Suprapubic skin (tissue), 4 donors: ENCODE data around the gene KCNT2. TPM values are rescaled to one million over a fixed set of nuclear protein-coding genes. Genes with fewer than 3 reads are reported as not detected.

Experiments used
- DNase-seq, 2 donors: peaks; one replicate each; pipeline ENCODE4 v3.0.0-alpha.2; 2019; ENCODE audit warnings: low spot score in 2 of 2
- H3K27ac ChIP-seq: fragments of 200-600 bp; sonication (generic); one replicate; pipeline ENCODE4 v1.5.1; 2019
- H3K27me3 ChIP-seq: fragments of 200-600 bp; sonication (generic); one replicate; pipeline ENCODE4 v1.5.1; 2019
- H3K36me3 ChIP-seq: fragments of 200-600 bp; sonication (generic); one replicate; pipeline ENCODE4 v1.5.1; 2019
- H3K4me1 ChIP-seq: fragments of 200-600 bp; sonication (generic); one replicate; pipeline ENCODE4 v1.5.1; 2019
- H3K4me3 ChIP-seq: fragments of 200-600 bp; sonication (generic); one replicate; pipeline ENCODE4 v1.5.1; 2019; ENCODE audit warnings: mild to moderate bottlenecking
- H3K9me3 ChIP-seq: fragments of 200-600 bp; sonication (generic); one replicate; pipeline ENCODE4 v1.5.1; 2019
- EP300 ChIP-seq: sonication (generic); formaldehyde crosslinking; IDR thresholded peaks from one replicate; pipeline ENCODE4 v1.6.1; 2017; ENCODE audit warnings: antibody characterized with exemption
- POLR2A ChIP-seq, 2 donors: fragments of 450-650 bp; IDR thresholded peaks; one replicate each; pipeline ENCODE4 v1.6.1; 2017; ENCODE audit warnings: antibody characterized with exemption in 2 of 2, mild to moderate bottlenecking in 2 of 2, moderate library complexity in 2 of 2
- POLR2AphosphoS5 ChIP-seq, 3 donors: sonication (generic); formaldehyde crosslinking; IDR thresholded peaks; one replicate each; pipeline ENCODE4 v1.6.1; 2017; ENCODE audit warnings: antibody characterized with exemption in 3 of 3
- WGBS: methylation state at CpG from one replicate; pipeline ENCODE4 v1.1.5; 2018; 5-methylcytosine and 5-hydroxymethylcytosine counted together
- total RNA-seq, 4 donors: library from RNA; depleted of rRNA; stranded (reverse); fragments of >200 nt; gene quantifications; one replicate each; pipeline ENCODE4 v1.1.0, GENCODE V29; 2016
- TF ChIP-seq, protein P1 (sequence below), 2 donors: fragments of 200-600 bp in 1 of 2; fragments of 450-650 bp in 1 of 2; sonication (generic) in 1 of 2; IDR thresholded peaks; one replicate each; pipeline ENCODE4 v1.5.1; 2016 to 2019; ENCODE audit warnings: antibody characterized with exemption in 2 of 2, mild to moderate bottlenecking in 1 of 2, moderate library complexity in 1 of 2

The KCNT2 gene
- total RNA-seq, 4 donors from 2014 or later = 0.34 to 2.5 (median 0.34) TPM

DNA sequence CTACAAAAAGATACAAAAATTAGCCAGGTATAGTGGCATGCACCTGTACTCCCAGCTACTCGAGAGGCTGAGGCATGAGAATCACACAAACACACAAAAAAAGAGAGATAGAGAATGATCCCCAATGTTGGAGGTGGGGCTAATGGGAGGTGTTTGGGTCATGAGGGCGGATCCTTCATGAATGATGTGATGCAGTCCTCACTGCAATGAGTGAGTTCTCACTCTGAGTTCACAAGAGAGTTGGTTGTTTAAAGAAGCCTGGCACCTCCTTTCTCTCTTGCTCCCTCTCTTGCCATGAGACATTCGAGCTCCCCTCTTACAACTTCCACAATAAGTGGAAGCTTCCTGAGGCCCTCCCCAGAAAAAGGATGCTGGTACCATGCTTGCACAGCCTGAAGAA is 17.3 kb downstream of the KCNT2 start:
- H3K9me3 ChIP-seq = no peaks in the 10 kb centered on the region
- no peak overlapping the region for H3K4me3 ChIP-seq
- H3K27ac ChIP-seq = no peak overlapping the region
- no peak for DNase-seq
- no peaks in the 10 kb centered on the region for H3K4me1 ChIP-seq
- WGBS = 84% methylated on average over 3 of the region's 3 CpGs
- TF ChIP-seq POLR2AphosphoS5 (IDR thresholded peaks at IDR 0.05) (no peak), POLR2A (IDR thresholded peaks at IDR 0.05) (no peak), EP300 (no peak)
- TF ChIP-seq, protein P1, sequence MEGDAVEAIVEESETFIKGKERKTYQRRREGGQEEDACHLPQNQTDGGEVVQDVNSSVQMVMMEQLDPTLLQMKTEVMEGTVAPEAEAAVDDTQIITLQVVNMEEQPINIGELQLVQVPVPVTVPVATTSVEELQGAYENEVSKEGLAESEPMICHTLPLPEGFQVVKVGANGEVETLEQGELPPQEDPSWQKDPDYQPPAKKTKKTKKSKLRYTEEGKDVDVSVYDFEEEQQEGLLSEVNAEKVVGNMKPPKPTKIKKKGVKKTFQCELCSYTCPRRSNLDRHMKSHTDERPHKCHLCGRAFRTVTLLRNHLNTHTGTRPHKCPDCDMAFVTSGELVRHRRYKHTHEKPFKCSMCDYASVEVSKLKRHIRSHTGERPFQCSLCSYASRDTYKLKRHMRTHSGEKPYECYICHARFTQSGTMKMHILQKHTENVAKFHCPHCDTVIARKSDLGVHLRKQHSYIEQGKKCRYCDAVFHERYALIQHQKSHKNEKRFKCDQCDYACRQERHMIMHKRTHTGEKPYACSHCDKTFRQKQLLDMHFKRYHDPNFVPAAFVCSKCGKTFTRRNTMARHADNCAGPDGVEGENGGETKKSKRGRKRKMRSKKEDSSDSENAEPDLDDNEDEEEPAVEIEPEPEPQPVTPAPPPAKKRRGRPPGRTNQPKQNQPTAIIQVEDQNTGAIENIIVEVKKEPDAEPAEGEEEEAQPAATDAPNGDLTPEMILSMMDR (IDR thresholded peaks at IDR 0.05) = no peak
- H3K27me3 ChIP-seq = no peaks in the 10 kb centered on the region
- no peaks in the 10 kb centered on the region for H3K36me3 ChIP-seq

DNA sequence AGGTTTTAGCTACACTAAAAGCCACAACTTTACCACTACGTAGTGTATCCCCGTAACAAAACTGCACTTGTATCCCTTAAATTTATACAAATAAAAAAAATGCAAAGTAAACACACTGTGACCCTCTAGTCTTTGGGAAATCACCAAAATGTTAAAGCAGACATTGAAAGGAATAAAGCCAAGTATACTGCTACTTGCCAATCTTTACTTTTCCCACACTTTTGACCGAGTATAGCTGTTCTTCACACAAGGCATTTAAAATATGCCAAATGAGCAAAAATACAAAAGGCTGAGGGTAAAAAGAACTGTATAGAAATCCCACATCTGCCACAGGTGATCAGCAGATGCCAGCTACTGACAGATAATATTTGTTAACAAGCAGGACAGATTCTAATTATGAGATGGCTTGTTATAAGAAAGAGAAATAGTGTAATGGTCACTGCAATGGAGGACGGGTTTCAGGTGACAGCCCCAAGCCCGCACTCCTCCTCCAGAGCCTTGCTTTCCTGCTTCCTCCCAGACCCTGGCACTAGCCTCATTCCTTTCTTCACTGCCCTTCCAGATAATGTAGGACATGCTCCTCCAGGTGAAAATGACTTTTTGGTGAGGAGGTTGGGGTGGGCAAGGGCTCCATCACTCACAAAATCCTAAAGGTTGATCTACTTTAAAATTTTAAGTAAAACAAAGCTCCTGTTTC is 18.1 kb downstream of the KCNT2 start:
- H3K27me3 ChIP-seq = no peaks in the 10 kb centered on the region
- no peaks in the 10 kb centered on the region for H3K4me1 ChIP-seq
- no peak for DNase-seq
- H3K27ac ChIP-seq = no peak overlapping the region
- WGBS = 69% methylated on average over 5 of the region's 5 CpGs
- TF ChIP-seq, protein P1 (IDR thresholded peaks at IDR 0.05) = no peak
- TF ChIP-seq EP300 = no peak
- TF ChIP-seq POLR2AphosphoS5 (IDR thresholded peaks at IDR 0.05) = no peak
- TF ChIP-seq POLR2A (IDR thresholded peaks at IDR 0.05) = no peak
- H3K4me3 ChIP-seq = no peak overlapping the region
- H3K36me3 ChIP-seq = no peaks in the 10 kb centered on the region
- H3K9me3 ChIP-seq = no peaks in the 10 kb centered on the region

DNA sequence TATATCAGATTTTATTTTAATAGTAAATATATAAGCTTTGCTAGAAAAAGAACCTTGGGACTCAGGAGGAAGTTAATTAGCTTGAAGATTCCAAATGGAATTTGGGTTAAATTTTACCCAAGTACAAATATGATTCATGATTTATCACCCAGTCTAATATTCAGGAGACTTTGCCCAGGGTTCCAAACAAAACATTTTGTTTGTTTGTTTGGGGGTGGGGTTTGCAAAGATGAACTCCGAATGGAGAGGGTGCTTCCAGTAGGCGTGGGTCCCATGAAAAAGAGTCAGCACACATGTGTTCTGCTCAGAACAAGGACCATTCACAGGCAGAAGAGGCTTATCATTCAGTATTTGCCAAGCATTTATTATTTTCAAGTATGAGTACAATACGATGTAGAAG is 23.5 kb downstream of the KCNT2 start:
- no peak for TF ChIP-seq EP300
- TF ChIP-seq, protein P1 (IDR thresholded peaks at IDR 0.05) = no peak
- no peak for TF ChIP-seq POLR2AphosphoS5 (IDR thresholded peaks at IDR 0.05)
- TF ChIP-seq POLR2A (IDR thresholded peaks at IDR 0.05) = no peak
- Histone ChIP-seq H3K4me3 (no peak overlapping the region), H3K27ac (no peak overlapping the region), H3K4me1 (no peaks in the 10 kb centered on the region), H3K9me3 (no peaks in the 10 kb centered on the region), H3K27me3 (no peaks in the 10 kb centered on the region), H3K36me3 (no peaks in the 10 kb centered on the region)
- DNase-seq = no peak
- WGBS = 66% methylated on average over 3 of the region's 3 CpGs

DNA sequence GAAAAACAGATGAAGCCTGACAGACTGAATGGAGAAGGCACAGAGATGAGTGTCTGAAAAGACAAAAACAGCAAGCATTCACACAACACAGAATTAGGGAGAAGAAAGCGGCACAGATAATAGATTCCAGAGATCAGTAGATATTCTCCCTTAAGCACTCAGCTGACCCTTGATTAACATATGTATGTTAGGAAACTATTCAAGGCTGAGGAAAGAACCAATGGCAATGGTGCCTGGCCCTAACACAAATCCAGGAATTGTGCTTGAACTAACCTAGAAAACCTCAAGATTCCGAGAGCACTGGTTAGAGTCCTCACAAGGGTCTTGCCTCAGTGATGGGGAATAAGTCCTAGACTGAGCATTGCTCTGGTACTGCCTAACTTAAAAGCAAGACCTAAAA is 30.9 kb downstream of the KCNT2 start:
- WGBS = 83% methylated on average over 2 of the region's 2 CpGs
- no peaks in the 10 kb centered on the region for H3K36me3 ChIP-seq
- H3K4me3 ChIP-seq = no peak overlapping the region
- TF ChIP-seq, protein P1 (IDR thresholded peaks at IDR 0.05) = no peak
- H3K4me1 ChIP-seq = no peaks in the 10 kb centered on the region
- DNase-seq = no peak
- H3K27me3 ChIP-seq = no peaks in the 10 kb centered on the region
- H3K9me3 ChIP-seq = no peaks in the 10 kb centered on the region
- no peak overlapping the region for H3K27ac ChIP-seq

DNA sequence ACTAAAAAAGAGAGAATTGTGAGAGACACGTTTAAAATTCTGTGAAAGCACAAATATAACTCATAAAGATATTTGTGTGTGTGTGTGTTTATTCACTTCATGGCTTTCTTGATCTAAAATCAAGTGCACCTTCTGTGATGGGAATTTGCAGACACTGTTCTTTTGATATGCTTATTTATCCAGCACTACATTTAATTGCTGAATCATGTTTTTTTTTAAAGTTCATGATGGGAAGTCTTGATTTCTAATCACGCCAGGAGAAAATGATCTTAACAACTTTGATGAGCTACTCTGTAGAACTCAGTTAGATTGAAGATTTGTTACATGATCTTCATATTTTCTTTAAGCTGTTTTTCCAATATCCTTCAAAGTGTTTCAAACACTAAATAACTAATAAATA is 35.0 kb downstream of the KCNT2 start:
- no peaks in the 10 kb centered on the region for H3K36me3 ChIP-seq
- no peaks in the 10 kb centered on the region for H3K4me1 ChIP-seq
- H3K27me3 ChIP-seq = no peaks in the 10 kb centered on the region
- DNase-seq = no peak
- H3K4me3 ChIP-seq = no peak overlapping the region
- no peaks in the 10 kb centered on the region for H3K9me3 ChIP-seq
- no peak overlapping the region for H3K27ac ChIP-seq
- 64% methylated on average over 2 of the region's 2 CpGs for WGBS
- TF ChIP-seq POLR2AphosphoS5 (IDR thresholded peaks at IDR 0.05) (no peak), POLR2A (IDR thresholded peaks at IDR 0.05) (no peak), EP300 (no peak)
- TF ChIP-seq, protein P1 (IDR thresholded peaks at IDR 0.05) = no peak
